Measurements from ENCODE around the gene DHRS12. TPM values are rescaled to one million over a fixed set of nuclear protein-coding genes. Genes with fewer than 3 reads are reported as not detected.

DHRS12 gene
- total RNA-seq, 1 experiment from 2014 or later, result 6.9 TPM

GRCh38 chr13:51804295-51805172 lies 571 bp upstream of the DHRS12 start:
- H3F3A ChIP-seq (ENCODE audit: insufficient read depth, low read depth), result peaks cover 37% of the 10 kb centered on the region; the same call in 1 of the 2 replicates
- peak overlapping the region; percentile 69 for H3K4me3 ChIP-seq
- H4K20me1 ChIP-seq (ENCODE audit: insufficient read depth), result no peaks in the 10 kb centered on the region
- ChIA-PET POLR2A (ENCODE audit: unreplicated experiment) (no interaction called here), CTCF (no interaction called here)
- DNase-seq, result no peak
- H3K27ac ChIP-seq, result peak overlapping the region; percentile 54; the same call in 1 of the 2 replicates
- no peaks in the 10 kb centered on the region for H3K79me2 ChIP-seq (ENCODE audit: low read depth)
- TF ChIP-seq, protein P1, sequence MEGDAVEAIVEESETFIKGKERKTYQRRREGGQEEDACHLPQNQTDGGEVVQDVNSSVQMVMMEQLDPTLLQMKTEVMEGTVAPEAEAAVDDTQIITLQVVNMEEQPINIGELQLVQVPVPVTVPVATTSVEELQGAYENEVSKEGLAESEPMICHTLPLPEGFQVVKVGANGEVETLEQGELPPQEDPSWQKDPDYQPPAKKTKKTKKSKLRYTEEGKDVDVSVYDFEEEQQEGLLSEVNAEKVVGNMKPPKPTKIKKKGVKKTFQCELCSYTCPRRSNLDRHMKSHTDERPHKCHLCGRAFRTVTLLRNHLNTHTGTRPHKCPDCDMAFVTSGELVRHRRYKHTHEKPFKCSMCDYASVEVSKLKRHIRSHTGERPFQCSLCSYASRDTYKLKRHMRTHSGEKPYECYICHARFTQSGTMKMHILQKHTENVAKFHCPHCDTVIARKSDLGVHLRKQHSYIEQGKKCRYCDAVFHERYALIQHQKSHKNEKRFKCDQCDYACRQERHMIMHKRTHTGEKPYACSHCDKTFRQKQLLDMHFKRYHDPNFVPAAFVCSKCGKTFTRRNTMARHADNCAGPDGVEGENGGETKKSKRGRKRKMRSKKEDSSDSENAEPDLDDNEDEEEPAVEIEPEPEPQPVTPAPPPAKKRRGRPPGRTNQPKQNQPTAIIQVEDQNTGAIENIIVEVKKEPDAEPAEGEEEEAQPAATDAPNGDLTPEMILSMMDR (conservative IDR thresholded peaks at IDR 0.05), result no peak
- no peak for TF ChIP-seq EZH2 (IDR thresholded peaks at IDR 0.05; ENCODE audit: low read depth)
- peak overlapping the region; percentile 99 for H3K4me2 ChIP-seq
- H3K4me1 ChIP-seq (replicated peaks; ENCODE audit: insufficient read depth), result peaks cover 26% of the 10 kb centered on the region
- intact Hi-C loops (cut with micrococcal nuclease; ENCODE audit: unreplicated experiment), result loop anchor here (5.0 kb wide), 3 partner anchors 323 to 677 kb away; partner anchors contain the start of genes NEK5 and VPS36
- no peaks in the 10 kb centered on the region for H3K9me2 ChIP-seq (ENCODE audit: insufficient read depth)
- H3K9me3 ChIP-seq (ENCODE audit: insufficient read depth, low read depth), result no peaks in the 10 kb centered on the region
- H3K36me3 ChIP-seq (ENCODE audit: low read depth), result no peaks in the 10 kb centered on the region
- H3K27me3 ChIP-seq (ENCODE audit: insufficient read depth, low read depth), result no peaks in the 10 kb centered on the region
- H2AFZ ChIP-seq, result peak overlapping the region; percentile 89
- BruUV-seq (replicated peaks), result TSS peak; percentile 81

- peak overlapping the region; percentile 89 for H2AFZ ChIP-seq
- no peaks in the 10 kb centered on the region for H3K9me2 ChIP-seq (ENCODE audit: insufficient read depth)
- ChIA-PET CTCF (interaction anchor here (0.7 kb wide), 2 partner anchors 67 to 433 kb away, joined by 3 to 5 read pairs; no protein-coding TSS in a partner anchor), POLR2A (ENCODE audit: unreplicated experiment) (interaction anchor here (0.6 to 1.3 kb wide), 3 partner anchors 76 to 368 kb away, joined by 3 to 14 read pairs (median 9); partner anchors contain the start of gene INTS6)
- no TSS peak for BruUV-seq (replicated peaks)
- peaks cover 37% of the 10 kb centered on the region; the same call in 1 of the 2 replicates for H3F3A ChIP-seq (ENCODE audit: insufficient read depth, low read depth)
- H3K4me3 ChIP-seq, result peak overlapping the region; percentile 69
- intact Hi-C loops (cut with micrococcal nuclease; ENCODE audit: unreplicated experiment), result loop anchor here (1.0 to 5.0 kb wide), 4 partner anchors 324 to 676 kb away; partner anchors contain the start of genes INTS6, NEK5 and VPS36
- H3K27ac ChIP-seq, result peak overlapping the region; percentile 54; the same call in 1 of the 2 replicates
- H4K20me1 ChIP-seq (ENCODE audit: insufficient read depth), result no peaks in the 10 kb centered on the region
- no peaks in the 10 kb centered on the region for H3K27me3 ChIP-seq (ENCODE audit: insufficient read depth, low read depth)
- no peaks in the 10 kb centered on the region for H3K9me3 ChIP-seq (ENCODE audit: insufficient read depth, low read depth)
- H3K79me2 ChIP-seq (ENCODE audit: low read depth), result no peaks in the 10 kb centered on the region
- TF ChIP-seq EZH2 (IDR thresholded peaks at IDR 0.05; ENCODE audit: low read depth), result no peak
- TF ChIP-seq, protein P1 (conservative IDR thresholded peaks at IDR 0.05), result no peak
- H3K4me2 ChIP-seq, result peak overlapping the region; percentile 99
- no peaks in the 10 kb centered on the region for H3K36me3 ChIP-seq (ENCODE audit: low read depth)
- DNase-seq, result no peak
- H3K4me1 ChIP-seq (replicated peaks; ENCODE audit: insufficient read depth), result peaks cover 26% of the 10 kb centered on the region
Measured at GRCh38 chr13:51802631-51803418, 1.1 kb downstream of the DHRS12 start.

DNA sequence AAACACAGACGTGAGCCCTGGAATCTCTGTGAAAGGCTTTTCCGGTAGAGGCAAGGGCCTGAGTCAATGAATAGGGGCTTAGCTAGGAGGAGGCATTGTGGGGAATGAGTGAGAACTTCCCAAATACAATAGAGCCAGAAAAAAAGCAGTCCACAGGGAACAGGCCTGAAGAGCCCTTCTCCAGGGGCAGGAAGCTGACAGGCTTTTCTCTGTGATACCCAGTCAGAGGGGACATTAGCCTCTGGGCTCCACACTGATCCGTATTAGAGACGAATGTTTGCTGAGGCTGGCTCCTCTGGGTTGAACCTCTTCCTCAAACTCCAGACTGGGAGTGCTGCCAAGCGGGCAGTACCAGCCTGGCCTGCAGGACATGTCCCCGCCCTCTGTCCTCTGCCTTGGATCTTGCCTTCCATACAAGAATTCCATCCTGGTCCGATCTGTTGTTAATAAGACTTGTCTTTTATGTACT lies 2.3 kb downstream of the DHRS12 start:
- intact Hi-C loops (cut with micrococcal nuclease; ENCODE audit: unreplicated experiment), result loop anchor here (5.0 kb wide), 3 partner anchors 326 to 674 kb away; partner anchors contain the start of genes NEK5 and VPS36
- H3K9me2 ChIP-seq (ENCODE audit: insufficient read depth), result no peaks in the 10 kb centered on the region
- H3K27me3 ChIP-seq (ENCODE audit: insufficient read depth, low read depth), result no peaks in the 10 kb centered on the region
- TF ChIP-seq, protein P1 (conservative IDR thresholded peaks at IDR 0.05), result no peak
- TF ChIP-seq EZH2 (IDR thresholded peaks at IDR 0.05; ENCODE audit: low read depth), result no peak
- no peak overlapping the region for H3K4me2 ChIP-seq
- ChIA-PET POLR2A (ENCODE audit: unreplicated experiment) (interaction anchor here (1.3 kb wide), 1 partner anchor 348 kb away, joined by 14 read pairs; the partner anchor contains the start of gene INTS6), CTCF (interaction anchor here (0.6 to 1.1 kb wide), 3 partner anchors 66 to 652 kb away, joined by 3 to 5 read pairs (median 5); no protein-coding TSS in a partner anchor)
- DNase-seq, result peak in 1 of 2 experiments; percentile 48
- H3K36me3 ChIP-seq (ENCODE audit: low read depth), result no peaks in the 10 kb centered on the region
- no peaks in the 10 kb centered on the region for H4K20me1 ChIP-seq (ENCODE audit: insufficient read depth)
- no peak overlapping the region for H3K27ac ChIP-seq
- no TSS peak for BruUV-seq (replicated peaks)
- no peak overlapping the region for H2AFZ ChIP-seq
- peaks cover 37% of the 10 kb centered on the region; the same call in 1 of the 2 replicates for H3F3A ChIP-seq (ENCODE audit: insufficient read depth, low read depth)
- no peaks in the 10 kb centered on the region for H3K9me3 ChIP-seq (ENCODE audit: insufficient read depth, low read depth)
- no peaks in the 10 kb centered on the region for H3K79me2 ChIP-seq (ENCODE audit: low read depth)
- no peak overlapping the region for H3K4me3 ChIP-seq
- peaks cover 26% of the 10 kb centered on the region for H3K4me1 ChIP-seq (replicated peaks; ENCODE audit: insufficient read depth)

Measured in PC-9 (cell line).